ENCODE data around the gene HMGXB4.

The HMGXB4 gene

DNA sequence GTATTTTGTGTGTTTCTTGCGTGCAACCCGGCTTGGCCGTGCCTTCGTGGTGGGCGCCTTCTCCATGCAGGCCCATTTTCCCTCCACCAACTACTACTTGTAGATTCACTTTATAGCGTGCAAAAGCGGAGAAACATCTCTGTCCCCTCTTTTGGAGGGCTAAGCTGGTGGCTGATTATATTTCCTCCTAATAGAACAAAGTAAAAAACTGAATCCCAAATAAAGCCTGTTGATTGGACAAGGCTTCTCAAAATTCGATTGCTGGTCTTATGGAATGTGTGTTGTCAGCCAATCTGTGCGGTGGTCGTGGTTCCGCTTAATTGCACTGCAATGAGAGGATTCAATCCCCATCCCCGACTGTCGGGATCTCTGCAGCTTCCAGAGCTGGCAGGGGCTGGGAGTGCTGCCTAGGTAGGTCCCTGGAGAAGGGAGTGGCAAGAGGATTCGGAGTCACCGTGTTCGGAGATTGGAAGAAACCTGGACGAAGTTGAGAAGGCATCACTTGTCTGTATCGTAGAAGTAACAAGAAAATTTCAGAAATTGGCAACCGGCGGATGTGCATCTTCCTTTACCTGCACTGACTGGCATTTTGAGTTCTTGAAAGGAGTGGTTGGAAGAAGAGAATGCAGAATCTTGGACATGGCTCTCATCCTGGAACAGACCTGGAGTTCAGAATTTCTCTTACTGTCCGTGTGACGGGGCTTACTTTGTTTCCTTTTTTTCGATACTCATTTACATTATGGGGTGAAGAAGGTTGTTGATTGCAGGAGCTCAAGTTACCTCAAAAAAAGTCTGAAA, 1.1 kb downstream of the HMGXB4 start:
- DNase-seq, result no peak

DNA sequence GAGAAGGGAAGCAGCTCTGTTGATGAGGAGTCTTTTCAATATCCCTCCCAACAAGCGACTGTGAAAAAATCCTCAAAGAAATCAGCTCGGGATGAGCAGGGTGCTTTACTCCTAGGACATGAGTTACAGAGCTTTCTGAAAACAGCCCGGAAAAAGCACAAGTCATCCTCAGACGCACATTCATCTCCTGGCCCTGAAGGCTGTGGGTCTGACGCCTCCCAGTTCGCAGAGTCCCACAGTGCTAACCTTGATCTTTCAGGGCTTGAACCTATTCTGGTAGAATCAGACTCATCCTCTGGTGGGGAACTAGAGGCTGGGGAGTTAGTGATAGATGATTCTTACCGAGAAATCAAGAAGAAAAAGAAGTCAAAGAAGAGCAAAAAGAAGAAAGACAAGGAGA, 7.7 kb downstream of the HMGXB4 start:
- DNase-seq, result no peak

DNA sequence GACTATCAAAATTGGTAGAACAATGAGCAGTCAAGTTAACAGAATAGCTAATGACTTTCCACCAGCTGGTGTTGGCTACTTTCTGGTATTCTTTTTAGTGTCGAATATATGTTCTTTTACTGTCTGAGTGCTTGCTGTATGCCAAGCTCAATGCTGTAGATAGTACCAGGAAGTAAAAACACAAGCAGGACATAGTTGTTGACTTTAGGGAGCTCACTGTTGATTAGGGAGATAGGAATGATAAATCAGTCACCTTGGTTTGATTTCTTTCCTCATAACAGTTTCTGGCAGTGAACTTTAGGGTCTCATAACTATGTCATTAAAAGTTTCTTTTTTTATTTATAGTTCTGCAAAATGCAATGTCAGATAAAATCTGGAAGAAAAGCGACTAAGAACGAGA, 9.0 kb downstream of the HMGXB4 start:
- no peak for DNase-seq

DNA sequence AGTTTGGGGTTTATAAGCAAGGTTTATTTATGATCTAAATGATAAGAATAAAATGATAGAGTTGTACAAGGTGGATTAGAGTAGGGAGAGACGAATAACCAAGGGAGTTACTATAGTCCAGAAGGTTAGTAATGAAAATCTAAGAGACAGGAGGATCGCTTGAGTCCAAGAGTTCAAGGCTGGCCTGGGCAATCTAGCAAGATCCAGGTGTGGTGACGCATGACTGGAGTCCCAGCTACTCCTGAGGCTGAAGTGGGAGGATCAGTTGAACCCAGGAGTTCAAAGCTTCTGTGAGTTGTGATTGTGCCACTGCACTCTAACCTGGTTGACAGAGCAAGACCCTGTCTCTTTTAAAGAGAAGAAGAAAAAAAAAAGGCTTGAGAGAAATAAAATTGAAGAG, 12.3 kb downstream of the HMGXB4 start:
- DNase-seq, result no peak

DNA sequence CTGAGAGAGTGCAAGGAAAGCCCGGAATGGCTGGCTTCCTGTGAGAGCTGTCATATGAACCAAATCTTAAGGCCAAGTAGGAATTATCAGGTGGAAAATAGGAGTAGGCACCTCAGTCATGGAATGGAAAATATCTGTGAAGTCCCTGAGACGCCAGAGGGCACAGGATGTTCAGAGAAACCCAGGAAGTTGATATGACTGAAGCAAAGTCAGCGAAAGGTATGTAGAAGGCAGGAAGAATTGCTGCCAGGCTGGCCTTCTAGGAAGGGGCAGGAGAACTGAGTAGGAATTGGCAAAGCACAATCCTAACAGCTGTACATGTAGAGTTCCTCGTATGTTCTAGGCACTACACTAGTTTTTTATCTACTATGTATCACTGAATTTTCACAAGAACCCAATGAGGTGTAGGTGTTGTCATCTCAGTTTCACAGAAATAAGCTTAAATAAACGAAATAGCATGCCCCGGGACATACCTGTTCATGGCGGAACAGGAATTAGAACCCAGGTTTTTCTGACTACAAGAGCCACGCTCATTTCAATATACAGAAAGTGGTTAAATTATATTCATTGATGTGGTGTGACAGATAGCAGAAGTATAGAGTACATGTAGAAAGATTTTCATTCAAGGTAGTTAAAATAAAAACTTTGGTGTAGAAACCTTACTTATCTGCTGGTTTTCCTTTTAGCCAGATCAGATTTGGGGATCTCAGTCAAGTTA, 17.0 kb downstream of the HMGXB4 start:
- no peak for DNase-seq

DNA sequence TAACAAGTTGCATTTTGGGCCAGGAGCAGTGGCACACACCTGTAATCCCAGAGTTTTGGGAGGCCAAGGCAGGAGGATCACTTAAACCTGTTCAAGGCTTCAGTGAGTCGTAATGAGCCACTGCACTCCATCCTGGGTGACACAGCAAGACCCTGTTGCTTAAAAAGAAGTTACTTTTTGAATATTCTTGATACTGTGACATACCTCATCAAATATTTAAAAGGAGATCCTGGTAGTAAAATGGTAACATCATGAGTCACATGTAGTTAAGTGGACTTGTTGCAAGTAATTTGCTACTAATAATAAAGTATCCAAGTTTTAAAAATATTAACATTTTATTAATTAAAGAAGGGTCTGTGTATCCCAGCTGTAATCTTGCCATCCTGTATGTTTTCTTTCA, 18.3 kb downstream of the HMGXB4 start:
- DNase-seq, result no peak

DNA sequence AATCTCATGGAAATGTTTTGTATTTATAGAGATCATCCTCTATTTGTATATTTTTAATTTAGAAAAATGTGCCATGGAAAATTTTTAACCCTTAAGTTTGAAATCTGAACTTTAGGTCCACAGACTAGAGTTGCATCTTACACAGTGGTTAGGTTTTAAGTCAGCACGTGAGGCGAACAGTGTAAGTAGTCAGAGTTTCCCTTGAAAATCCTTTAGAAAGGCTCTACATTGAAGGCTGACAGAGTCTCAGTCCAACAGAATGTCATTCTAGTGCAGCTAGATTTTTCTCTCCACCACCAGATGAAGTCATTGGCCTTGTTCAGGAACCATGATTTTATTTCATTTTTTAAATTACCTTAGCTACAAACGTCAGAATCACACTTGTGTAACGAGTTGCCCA, 18.7 kb downstream of the HMGXB4 start:
- DNase-seq, result no peak

DNA sequence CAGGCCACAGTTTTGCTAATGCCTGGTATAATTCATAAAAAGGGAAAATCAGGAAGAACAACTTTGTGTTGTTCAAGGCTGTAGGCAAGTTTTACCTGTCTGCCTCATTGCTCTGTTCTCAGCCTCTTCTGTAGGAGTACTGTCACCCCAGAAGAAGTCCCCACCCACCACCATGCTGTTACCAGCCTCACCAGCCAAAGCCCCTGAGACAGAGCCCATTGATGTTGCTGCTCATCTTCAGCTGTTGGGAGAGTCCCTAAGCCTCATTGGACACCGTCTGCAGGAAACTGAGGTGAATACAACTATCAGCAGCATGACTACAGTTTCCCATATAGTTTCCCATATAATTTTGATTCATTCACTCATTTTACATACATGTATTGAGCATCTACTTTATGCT, 30.8 kb downstream of the HMGXB4 start:
- no peak for DNase-seq

DNA sequence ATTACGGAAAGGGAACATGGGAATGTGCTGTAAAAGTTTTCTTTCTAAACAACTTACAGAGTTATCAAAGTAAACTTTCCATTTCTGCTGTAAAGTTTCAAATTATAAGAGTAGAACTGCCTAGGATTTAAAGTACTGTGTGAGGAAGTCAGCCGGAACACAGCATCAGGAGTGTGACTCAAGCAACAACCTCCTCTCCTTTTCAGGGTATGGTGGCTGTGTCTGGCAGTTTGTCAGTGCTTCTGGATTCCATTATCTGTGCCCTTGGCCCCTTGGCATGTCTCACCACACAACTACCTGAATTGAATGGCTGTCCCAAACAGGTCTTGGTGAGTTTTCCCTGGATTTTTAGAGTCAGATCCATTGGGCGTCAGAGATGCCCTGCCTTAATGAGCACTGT, 35.5 kb downstream of the HMGXB4 start:
- DNase-seq, result no peak

DNA sequence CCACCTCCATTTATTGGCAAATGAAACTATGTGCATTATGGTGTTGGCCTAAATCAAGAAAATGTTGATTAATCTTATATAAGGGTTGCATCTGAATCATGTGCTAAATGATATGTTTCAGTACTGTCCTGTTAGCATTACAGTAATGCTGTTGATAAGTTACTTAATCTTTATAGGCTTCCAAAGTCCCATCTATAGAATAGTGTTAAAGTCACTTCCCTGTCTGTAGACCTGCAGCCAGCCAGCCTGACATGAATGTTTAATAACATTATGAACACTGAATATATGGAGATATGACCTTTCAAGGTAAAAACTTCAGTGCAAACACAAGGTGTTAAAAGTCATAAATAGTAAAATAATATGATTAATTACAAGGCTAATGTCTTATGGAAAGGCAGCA, 38.8 kb downstream of the HMGXB4 start:
- no peak for DNase-seq

DNA sequence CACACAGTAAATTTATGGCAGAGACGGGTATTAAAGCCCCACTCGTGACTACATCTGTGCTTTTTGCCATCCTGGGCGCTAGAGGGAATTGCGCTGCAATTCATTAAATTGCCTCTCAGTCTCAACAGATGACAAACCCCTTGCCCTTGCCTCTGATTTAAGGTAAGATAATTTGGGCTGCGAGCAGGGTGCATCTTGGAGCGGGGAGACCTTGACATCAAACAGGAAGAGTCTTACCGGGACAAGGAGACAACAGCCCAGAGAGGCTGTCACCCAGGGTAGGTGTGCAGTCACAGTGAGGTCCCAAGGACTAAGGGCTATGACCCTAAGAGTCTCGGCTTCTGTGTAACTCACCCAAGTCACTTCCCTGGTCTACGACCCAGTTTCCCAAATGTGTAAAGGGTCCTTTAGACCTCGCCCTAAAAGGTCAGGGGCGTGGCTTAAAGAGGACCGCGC, 42.0 kb downstream of the HMGXB4 start:
- no peak for DNase-seq

DNA sequence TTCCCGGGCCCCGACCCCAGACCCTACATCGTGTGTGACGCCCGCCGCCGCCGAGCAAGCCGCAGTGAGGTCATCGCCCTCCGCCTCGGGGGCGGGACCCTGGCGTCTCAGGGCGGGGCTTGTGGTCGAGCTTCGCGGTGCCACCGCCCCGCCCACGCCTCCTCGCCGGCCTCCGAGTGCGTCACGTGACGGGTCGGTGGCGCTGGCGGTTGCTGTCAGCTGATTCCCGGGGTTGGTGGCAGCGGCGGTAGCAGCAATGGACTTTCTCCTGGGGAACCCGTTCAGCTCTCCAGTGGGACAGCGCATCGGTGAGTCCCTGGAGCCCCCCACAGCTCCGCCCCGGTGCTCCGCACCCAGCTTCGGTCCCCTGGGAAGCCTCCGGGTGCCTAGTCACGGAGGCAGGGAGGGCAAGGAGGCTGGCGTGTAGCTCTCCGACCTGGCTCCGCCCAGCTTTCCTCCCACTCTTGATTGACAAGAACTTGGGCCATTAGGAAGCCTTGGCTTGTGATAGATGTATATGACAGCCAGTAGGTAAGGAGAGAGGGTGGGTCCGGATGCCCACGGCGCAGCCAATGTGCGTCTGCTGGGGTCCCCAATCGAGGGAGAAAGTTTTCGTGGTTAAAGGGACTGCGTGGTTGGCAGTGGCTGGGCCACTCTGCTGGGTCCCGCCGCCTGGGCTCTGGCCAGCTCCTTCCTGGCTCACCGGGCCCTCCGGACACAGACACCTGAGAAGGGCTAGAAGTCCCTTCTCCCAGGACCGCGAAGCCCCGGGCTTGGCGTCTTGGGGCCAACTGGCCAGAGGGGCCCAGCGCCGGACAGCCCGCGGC, 42.6 kb downstream of the HMGXB4 start, which contains the start of gene TOM1:
Gene TOM1, plus strand, starts transcription at position 222 of the 827 bp plus-strand sequence. Its CDS starts 35 bp downstream, at position 257.
- peak; percentile 85 for DNase-seq

DNA sequence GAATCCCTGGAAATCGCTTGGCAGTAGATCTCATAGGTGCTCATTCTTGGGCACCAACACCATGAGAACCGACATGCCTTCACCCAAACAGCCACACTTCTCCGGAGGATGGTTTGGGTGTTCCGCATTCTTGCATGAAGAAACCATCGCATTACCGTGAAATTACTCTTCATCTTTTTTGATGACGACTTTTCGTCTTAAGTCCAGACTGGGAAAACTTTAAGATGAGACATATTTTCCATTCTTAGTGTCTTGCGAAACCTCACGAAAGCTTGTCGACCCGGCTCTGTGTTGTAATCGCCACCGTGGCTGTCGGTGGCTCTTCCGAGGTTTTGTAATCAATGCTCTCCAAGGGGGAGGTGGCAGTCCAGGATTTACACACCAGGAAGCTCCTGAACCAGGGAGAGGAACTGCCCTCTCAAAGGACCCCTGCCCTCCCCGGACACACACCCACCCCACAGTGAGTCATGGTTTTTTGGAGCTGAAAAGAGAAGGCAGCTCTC, 44.1 kb downstream of the HMGXB4 start:
- peak; percentile 75 for DNase-seq

DNA sequence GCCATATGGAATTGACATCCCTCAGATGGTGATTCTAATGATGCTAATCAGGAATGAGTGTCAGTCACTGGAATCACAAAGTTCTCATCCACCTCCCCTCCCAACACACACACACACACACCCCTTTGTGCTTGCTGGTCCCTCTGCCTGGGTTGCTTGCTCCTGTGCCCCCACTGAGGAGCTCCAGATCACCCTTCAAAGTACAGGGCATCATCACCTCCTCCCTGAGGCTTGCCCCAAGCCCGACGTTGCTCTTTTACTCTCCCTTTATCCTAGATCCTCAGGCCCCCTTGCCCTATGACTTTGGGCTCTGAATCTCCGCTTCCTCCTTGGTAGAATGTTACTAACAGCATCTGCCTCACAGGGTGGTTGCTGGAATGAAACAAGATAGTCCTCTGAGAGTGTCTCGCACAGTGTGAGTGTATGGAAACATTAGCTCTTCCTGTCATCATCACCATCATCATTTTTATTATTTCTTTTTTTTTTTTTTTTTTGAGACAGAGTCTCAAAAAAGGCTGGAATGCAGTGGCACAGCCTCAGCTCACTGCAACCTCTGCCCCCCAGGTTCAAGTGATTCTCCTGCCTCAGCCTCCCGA, 45.8 kb downstream of the HMGXB4 start:
- no peak for DNase-seq

DNA sequence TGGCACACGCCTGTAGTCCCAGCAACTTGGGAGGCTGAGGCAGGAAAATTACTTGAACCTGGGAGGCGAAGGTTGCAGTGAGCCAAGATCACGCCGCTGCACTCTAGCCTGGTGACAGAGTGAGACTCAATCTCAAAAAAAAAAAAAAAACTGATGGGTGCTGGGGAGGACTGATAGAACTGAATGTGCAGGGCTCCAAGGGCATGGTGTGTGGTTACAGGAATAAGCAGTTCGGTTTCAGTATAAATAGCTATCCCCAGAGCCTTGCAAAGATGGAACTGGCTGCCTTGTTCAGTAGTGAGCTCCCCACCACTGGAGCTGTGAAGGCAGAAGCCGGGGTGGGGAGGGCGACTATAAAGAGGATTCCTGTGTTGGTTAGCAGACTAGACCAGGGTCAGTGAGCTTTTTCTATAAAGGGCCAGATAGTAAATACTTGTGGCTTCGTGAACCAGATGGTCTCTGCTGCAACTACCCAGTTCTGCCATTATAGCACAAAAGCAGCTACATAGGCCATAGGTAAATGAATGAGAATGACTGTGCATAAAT, 48.3 kb downstream of the HMGXB4 start:
- no peak for DNase-seq

DNA sequence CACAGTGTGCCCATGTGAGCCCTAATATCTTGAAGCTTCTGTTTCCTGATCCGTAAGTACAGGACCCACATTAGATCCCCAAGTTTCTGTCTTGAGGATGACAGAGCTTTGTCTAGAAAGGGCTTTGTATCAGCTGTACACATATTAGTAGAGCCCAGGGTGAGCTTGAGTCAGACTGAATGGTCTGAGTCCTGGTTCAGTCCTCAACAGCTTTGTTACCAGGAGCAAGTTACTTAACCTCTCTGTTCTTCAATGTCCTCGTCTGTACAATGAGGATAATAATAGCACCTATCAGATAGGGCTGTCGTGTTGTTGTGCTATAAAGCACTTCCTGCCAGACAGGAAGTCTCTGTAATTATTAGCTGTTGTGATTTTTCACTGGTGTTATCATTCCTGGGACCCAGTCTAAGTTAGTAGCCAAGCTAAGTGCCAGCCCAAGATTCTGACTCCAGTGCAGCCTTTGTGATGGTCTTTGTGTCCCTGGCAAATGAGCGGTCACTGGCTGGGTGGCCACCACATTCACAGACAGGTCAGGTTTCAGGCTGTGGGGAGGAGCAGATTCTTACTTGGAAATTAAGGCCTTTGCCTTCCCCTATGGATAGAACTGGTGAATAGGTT, 49.2 kb downstream of the HMGXB4 start:
- no peak for DNase-seq

DNA sequence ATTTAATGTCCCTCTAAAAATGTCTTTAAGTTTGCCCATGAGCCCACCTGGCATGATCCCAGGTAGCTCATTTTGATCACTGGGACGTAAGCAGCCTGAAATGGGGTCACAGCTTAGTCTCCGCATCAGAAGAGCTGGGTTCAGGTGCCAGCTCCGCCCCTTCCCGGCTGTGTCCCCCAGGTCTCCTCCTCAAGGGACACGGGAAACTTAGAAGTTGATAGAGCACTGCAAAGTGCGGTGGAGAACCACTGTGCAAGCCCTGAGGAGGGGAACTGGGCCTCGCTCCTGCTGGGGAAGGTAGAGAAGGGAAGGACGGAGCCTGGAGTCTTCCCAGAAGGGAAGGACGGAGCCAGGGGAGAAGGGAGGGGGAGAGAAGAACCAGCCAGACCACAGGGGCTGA, 50.1 kb downstream of the HMGXB4 start:
- no peak for DNase-seq

DNA sequence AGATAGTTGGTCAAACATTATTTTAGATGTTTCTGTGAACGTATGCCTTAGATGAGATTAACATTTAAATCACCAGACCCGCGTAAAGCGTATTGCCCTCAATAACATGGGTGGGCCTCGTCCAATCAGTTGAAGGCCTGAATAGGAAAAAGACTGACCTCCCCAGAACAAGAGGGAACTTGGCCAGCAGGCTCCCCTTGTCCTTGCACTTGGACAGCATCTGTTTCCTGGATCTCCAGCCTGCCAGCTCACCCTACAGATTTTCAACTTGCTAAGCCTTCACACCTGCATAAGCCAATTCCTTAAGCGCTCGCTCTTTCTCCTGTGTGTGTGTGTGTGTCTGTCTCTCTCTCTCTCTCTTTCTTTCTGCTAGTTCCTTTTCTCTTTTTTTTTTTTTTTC, 50.6 kb downstream of the HMGXB4 start:
- DNase-seq, result no peak

DNA sequence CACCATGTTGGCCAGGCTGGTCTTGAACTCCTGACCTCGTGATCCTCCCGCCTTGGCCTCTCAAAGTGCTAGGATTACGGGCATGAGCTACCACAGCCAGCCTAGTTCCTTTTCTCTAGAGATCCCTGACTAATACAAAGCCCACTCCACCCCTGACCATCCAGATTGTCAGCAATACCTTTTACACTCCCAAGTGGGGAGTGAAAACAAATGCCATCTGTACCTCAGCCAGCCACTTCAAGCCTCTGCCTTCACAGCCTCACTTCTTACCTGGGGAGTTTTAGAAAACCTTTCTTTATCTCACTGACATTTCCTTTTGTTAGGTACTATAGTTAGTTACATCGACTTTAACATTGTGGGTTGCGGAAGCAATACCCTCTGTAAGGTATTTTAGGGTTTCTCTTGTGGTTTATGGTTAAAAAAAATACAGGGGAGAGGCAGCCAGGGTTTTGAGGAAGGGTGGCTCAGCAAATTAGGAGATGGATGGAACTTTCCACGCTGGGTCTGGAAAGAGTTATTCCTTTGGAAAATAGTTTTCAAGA, 51.3 kb downstream of the HMGXB4 start:
- DNase-seq, result no peak

DNA sequence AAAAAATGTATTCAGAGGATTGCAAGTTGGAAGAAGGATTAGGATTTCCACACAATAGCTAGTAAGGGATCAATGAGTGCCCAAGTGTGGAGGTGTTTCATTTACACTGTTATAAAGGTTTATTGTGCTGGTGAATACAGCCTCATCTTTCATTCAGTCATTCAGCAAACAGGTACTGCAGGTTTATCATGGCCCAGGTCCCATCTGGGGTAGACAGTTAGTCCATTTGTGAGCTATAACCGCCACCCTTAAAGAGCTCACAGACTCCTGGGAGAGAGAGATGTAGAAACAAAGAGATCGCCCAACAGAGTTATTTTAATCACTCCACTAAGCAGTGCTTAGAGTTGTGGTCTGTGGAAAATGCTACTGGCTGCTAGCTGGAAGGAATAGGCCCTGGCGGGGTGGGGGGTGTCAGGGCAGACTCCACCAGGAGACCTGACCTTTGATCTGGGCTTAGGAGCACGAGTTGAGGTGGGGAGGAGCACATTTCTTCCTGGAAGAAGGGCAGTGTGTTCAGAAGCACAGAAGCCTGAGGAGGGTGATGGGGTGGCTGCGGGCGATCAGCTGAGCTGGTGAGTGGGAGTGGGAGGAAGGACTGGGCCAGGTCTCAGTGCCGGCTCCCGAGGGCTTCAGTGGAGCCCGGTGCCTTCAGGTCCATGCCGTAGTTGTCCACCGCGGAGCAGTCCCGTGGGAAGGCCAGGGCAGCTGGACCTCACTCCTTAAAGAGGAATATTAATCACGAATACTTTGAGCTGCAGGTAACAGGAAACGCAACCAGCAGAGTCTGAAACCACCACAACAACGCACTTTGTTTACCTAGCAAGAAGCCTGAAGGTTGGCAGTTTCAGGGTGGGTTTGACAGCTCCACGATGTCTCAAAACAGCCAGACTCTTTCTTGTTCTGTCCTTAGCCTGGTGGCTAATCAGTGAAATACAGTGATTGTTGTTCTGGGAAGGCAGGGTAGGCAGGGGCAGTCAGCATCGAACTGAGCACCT, 53.6 kb downstream of the HMGXB4 start:
- no peak for DNase-seq
